WI38 (cell line): ENCODE results near the gene HS3ST3B1.
A peak's percentile ranks its signal among the peaks of the same experiment; 100 is the strongest.

Experiments
- H3K4me3 ChIP-seq: 2 replicates; pipeline ENCODE4 v1.5.1; 2011; ENCODE audit warnings: low read depth, mild to moderate bottlenecking, control low read depth, low read length
- TF ChIP-seq, protein P1 (sequence below): IDR thresholded peaks from 2 replicates; pipeline ENCODE4 v1.5.1; 2012; ENCODE audit warnings: low read depth, mild to moderate bottlenecking, control low read depth, low read length

HS3ST3B1 gene

DNA sequence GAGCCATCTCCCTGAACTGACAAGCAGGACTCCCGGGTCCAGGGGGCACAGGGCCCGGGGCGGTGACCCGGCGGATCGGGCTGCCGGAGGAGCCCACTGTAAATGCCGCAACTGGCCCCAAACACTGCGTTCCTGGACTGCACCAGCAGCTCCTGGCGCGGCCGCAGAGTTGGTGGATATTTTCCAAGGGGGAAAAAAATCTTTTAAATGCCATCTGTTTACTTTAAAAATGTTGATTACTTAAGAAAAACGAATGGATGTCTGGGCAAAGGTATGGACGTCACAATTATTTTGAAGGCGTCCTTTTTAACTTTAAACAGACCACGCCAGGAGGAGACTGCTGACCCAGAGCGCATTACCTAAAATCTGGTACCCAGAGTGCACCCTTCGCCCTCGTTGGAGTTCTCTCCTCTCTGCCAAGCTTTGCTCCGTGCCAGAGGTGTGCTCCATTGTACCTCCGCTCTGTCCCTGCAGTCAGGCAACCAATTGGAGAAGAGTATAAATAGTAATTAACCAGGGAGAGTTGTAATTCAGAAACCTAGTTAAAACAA is 3.4 kb downstream of the HS3ST3B1 start:
- TF ChIP-seq, protein P1, sequence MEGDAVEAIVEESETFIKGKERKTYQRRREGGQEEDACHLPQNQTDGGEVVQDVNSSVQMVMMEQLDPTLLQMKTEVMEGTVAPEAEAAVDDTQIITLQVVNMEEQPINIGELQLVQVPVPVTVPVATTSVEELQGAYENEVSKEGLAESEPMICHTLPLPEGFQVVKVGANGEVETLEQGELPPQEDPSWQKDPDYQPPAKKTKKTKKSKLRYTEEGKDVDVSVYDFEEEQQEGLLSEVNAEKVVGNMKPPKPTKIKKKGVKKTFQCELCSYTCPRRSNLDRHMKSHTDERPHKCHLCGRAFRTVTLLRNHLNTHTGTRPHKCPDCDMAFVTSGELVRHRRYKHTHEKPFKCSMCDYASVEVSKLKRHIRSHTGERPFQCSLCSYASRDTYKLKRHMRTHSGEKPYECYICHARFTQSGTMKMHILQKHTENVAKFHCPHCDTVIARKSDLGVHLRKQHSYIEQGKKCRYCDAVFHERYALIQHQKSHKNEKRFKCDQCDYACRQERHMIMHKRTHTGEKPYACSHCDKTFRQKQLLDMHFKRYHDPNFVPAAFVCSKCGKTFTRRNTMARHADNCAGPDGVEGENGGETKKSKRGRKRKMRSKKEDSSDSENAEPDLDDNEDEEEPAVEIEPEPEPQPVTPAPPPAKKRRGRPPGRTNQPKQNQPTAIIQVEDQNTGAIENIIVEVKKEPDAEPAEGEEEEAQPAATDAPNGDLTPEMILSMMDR = no peak
- peak overlapping the region; percentile 97 for H3K4me3 ChIP-seq

DNA sequence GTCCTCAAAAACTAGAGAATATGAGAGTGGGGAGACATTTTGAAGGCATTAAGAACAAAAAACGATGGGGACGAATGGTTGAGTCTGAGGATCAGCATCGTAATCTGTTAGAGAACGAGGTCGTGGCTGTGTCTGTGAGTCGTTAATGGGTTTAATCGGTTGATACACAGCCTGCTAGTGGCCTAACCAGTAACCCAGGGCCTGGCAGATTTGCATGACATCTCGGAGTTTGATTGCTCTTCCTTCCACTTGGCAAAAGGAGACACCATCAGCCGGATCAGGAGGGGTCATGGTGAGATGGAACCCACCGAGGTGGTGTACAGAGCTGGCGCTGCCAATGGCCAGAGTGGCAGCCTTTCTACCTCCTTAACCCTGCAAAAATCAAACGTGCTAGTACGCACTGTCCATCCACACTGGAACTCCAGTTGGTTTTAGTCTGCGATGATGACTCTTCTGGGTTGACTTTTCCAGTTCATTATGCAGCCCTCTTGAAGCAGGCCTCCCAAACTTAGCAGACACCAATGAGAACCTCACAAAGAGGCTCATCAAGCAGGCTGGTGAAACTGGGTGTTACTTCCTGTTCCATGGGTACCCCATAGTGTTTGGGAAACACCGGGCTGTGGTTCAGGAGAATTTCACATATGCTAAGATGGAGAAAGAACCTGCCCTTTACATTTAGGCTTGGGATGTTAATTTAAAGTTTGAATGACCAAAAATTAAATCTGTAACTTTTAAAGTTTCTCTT is 4.1 kb downstream of the HS3ST3B1 start:
- H3K4me3 ChIP-seq = peak overlapping the region; percentile 97
- TF ChIP-seq, protein P1 = no peak

DNA sequence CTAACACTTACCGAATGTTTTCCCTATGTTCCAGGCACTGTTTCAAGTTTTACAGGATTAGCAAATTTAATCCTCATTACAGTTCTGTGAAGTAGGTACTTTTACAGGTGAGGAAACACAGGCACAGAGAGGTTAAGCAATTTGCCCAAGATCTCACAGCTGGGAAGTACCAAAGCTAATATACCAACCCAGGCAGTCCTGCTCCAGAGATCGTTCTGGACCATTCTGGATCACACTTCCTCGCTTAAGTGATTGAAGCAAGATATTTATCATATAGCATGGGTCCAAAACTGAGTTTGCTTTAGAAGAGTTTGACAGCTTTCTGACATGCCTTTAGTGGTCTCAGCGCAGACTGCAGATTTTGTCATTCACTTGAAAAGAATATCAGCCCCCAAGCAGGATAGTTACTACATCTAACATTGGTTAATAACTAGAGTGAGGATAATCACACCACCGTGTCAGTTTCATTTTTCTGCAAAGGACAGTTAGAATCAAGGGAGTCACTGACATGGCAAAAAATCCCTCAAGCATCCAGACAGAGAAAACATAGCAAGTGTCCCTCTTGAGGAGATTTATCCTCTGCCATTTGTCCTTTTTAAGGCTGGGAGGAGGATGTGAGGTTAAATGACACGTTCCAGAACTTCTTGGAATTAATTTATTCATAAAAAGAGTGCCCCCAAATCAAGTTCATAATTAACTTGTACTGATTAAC is 5.1 kb downstream of the HS3ST3B1 start:
- peak overlapping the region; percentile 15; the same call in 1 of the 2 replicates for H3K4me3 ChIP-seq
- TF ChIP-seq, protein P1 = no peak

DNA sequence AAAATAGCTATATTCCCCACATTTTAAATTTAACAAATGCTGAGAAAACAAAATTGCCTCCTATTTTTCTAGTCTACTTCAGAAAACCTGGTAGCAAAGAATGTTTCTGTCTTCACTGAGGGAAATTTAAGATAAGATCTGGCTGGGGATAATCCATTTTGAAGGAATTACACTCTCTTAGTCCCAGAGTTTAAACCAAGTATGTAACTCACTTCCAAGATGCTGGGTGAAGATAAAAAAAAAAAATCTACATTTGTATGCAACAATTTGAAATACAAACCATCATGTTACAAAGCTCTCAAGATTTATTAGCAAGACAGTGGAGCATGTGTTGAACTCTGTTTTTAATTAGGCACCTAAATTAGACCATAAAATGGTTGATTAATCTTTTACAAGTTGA is 5.7 kb downstream of the HS3ST3B1 start:
- TF ChIP-seq, protein P1 = no peak
- no peak overlapping the region for H3K4me3 ChIP-seq

DNA sequence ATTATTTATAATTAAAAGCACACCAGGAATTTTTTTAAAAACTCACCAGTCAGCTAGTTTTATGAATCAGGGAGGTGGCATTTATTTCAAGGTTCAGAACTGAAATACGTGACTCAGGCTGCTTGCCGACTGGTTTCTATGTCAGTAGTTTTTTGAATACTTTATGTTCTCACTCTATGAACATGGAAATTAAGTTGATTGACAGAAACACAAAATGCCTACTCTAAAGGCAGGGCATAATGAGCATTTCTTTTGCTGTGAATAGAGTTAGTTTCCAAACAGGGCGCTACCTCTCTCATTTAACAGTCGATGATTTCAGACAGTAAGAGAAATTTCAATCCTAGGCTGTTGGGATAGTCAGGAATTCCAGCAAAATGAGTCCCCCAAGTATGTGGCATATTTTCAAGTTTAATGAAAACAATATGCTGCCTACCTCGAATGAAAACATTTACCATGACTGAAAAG is 6.7 kb downstream of the HS3ST3B1 start:
- peak overlapping the region; percentile 48 for H3K4me3 ChIP-seq
- TF ChIP-seq, protein P1 = no peak

DNA sequence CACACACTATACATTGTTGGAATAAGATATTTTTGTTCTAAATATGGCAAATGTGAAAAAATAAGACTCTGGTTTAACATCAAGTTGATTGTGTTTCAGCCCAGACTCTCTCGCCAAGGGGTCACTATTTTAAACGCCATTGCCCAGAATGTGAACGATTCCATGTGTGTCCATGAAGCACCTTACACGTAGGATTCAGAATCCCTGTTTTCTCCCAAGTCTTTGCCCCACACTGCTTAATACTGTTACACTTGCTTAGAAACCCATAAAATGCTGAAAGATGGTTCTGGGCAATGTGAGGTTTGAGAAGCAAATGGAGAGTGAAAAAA is 7.7 kb downstream of the HS3ST3B1 start:
- H3K4me3 ChIP-seq = peak overlapping the region; percentile 54
- TF ChIP-seq, protein P1 = no peak
